ENCODE data around the gene DYNLRB1.

The DYNLRB1 gene

DNA sequence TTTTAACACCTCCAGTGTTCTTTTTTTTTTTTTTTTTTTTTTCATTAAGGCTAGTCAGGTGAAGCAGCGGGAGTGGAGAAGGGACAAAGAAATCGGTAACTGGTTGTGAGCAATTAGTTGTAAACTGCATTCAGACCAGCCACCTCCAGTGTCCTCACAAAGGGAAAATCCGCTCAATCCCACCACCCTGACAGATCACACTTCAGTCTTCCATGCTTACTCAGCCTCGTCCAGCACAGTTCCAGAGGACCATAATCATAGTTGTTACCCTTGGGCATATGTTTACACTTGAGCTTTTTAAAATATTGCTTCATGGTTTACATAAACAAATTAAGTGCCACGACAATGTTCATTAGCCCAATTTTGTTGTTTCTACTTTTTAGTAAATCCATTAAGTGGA lies 10.2 kb downstream of the DYNLRB1 start:
- H3K36me3 ChIP-seq (ENCODE audit: control insufficient read depth, low read length), result peaks cover 69% of the 10 kb centered on the region
- no peaks in the 10 kb centered on the region for H3F3A ChIP-seq (ENCODE audit: control insufficient read depth, insufficient read depth)
- no peaks in the 10 kb centered on the region for H3K9me2 ChIP-seq (replicated peaks; ENCODE audit: control insufficient read depth, low read length)
- TF ChIP-seq, protein P1, sequence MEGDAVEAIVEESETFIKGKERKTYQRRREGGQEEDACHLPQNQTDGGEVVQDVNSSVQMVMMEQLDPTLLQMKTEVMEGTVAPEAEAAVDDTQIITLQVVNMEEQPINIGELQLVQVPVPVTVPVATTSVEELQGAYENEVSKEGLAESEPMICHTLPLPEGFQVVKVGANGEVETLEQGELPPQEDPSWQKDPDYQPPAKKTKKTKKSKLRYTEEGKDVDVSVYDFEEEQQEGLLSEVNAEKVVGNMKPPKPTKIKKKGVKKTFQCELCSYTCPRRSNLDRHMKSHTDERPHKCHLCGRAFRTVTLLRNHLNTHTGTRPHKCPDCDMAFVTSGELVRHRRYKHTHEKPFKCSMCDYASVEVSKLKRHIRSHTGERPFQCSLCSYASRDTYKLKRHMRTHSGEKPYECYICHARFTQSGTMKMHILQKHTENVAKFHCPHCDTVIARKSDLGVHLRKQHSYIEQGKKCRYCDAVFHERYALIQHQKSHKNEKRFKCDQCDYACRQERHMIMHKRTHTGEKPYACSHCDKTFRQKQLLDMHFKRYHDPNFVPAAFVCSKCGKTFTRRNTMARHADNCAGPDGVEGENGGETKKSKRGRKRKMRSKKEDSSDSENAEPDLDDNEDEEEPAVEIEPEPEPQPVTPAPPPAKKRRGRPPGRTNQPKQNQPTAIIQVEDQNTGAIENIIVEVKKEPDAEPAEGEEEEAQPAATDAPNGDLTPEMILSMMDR (IDR thresholded peaks at IDR 0.05; ENCODE audit: low read depth, low read length, poor library complexity, severe bottlenecking), result no peak
- TF ChIP-seq EZH2phosphoT487 (IDR thresholded peaks at IDR 0.05; ENCODE audit: borderline replicate concordance, low read length), result no peak
- H3K9me3 ChIP-seq (ENCODE audit: control insufficient read depth, insufficient read depth, low read length), result no peaks in the 10 kb centered on the region
- H3K27me3 ChIP-seq (ENCODE audit: control insufficient read depth, low read length), result no peaks in the 10 kb centered on the region
- H4K20me1 ChIP-seq (ENCODE audit: control insufficient read depth, insufficient read depth, low read depth, low read length), result peaks cover 13% of the 10 kb centered on the region; the same call in 1 of the 2 replicates
- peaks cover 41% of the 10 kb centered on the region for H3K79me2 ChIP-seq (ENCODE audit: control insufficient read depth, low read length)
- H3K4me3 ChIP-seq (ENCODE audit: low read length), result no peak overlapping the region
- H3K4me1 ChIP-seq (ENCODE audit: control insufficient read depth, low read length), result peaks cover 3% of the 10 kb centered on the region; the same call in 1 of the 2 replicates
- no peak overlapping the region for H3K27ac ChIP-seq (ENCODE audit: low read depth, low read length)
- no peak overlapping the region for H3K4me2 ChIP-seq (ENCODE audit: low read length)

GRCh38 chr20:34527016-34527415 lies 10.8 kb downstream of the DYNLRB1 start:
- Histone ChIP-seq H3K27ac (ENCODE audit: low read depth, low read length) (no peak overlapping the region), H3K79me2 (ENCODE audit: control insufficient read depth, low read length) (peaks cover 35% of the 10 kb centered on the region), H3K9me3 (ENCODE audit: control insufficient read depth, insufficient read depth, low read length) (no peaks in the 10 kb centered on the region), H3K4me1 (ENCODE audit: control insufficient read depth, low read length) (peaks cover 3% of the 10 kb centered on the region; the same call in 1 of the 2 replicates), H3K27me3 (ENCODE audit: control insufficient read depth, low read length) (no peaks in the 10 kb centered on the region), H3K9me2 (replicated peaks; ENCODE audit: control insufficient read depth, low read length) (no peaks in the 10 kb centered on the region), H3K36me3 (ENCODE audit: control insufficient read depth, low read length) (peaks cover 66% of the 10 kb centered on the region), H3K4me2 (ENCODE audit: low read length) (no peak overlapping the region), H3F3A (ENCODE audit: control insufficient read depth, insufficient read depth) (no peaks in the 10 kb centered on the region), H4K20me1 (ENCODE audit: control insufficient read depth, insufficient read depth, low read depth, low read length) (peaks cover 13% of the 10 kb centered on the region; the same call in 1 of the 2 replicates), H3K4me3 (ENCODE audit: low read length) (no peak overlapping the region)
- TF ChIP-seq, protein P1 (IDR thresholded peaks at IDR 0.05; ENCODE audit: low read depth, low read length, poor library complexity, severe bottlenecking), result no peak
- TF ChIP-seq EZH2phosphoT487 (IDR thresholded peaks at IDR 0.05; ENCODE audit: borderline replicate concordance, low read length), result no peak

DNA sequence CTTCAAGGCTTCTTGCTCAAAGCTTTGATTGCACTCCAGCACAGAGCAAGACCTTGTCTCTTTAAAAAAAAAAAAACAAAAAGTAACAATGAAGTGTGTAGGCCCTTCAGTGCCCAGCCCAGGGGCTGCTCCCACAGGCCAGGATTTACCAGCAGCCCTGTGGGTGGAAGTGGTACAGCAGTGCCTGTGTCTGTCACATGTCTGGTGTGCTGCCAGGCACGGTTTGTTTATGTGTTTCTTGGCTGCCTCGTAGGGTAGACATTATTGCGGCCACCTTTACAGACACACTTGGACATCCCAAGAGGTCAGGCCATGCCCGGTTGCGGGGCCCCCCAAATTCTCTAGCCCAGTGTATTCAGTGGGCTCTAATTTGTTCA lies 12.7 kb downstream of the DYNLRB1 start:
- H3K36me3 ChIP-seq (ENCODE audit: control insufficient read depth, low read length), result peaks cover 72% of the 10 kb centered on the region
- no peaks in the 10 kb centered on the region for H3K9me2 ChIP-seq (replicated peaks; ENCODE audit: control insufficient read depth, low read length)
- no peak overlapping the region for H3K27ac ChIP-seq (ENCODE audit: low read depth, low read length)
- TF ChIP-seq, protein P1 (IDR thresholded peaks at IDR 0.05; ENCODE audit: low read depth, low read length, poor library complexity, severe bottlenecking), result no peak
- TF ChIP-seq EZH2phosphoT487 (IDR thresholded peaks at IDR 0.05; ENCODE audit: borderline replicate concordance, low read length), result no peak
- H3K4me1 ChIP-seq (ENCODE audit: control insufficient read depth, low read length), result no peaks in the 10 kb centered on the region
- H3K79me2 ChIP-seq (ENCODE audit: control insufficient read depth, low read length), result peaks cover 19% of the 10 kb centered on the region
- 0 out of 2 replicates have a peak, but pooled peaks cover 5% of the 10 kb centered on the region for H4K20me1 ChIP-seq (ENCODE audit: control insufficient read depth, insufficient read depth, low read depth, low read length)
- H3K4me2 ChIP-seq (ENCODE audit: low read length), result no peak overlapping the region
- H3K9me3 ChIP-seq (ENCODE audit: control insufficient read depth, insufficient read depth, low read length), result no peaks in the 10 kb centered on the region
- H3F3A ChIP-seq (ENCODE audit: control insufficient read depth, insufficient read depth), result no peaks in the 10 kb centered on the region
- H3K4me3 ChIP-seq (ENCODE audit: low read length), result no peak overlapping the region
- H3K27me3 ChIP-seq (ENCODE audit: control insufficient read depth, low read length), result no peaks in the 10 kb centered on the region
